ENCODE measurements around the gene DNM2.
A peak's percentile ranks its signal among the peaks of the same experiment; 100 is the strongest.
"Not testable (repeated sequence)": the region's sequence is repeated elsewhere in the genome, so short reads cannot be mapped to it uniquely, and the experiment has no call there.

Gene DNM2

GRCh38 chr19:10717356-10718204 is at the start of gene DNM2:
Gene DNM2 (plus strand): TSS chr19:10718079. CDS start chr19:10718243, 164 bp downstream.
- Histone ChIP-seq H3K27ac (ENCODE audit: low read depth, low read length) (peak within 1 kb of the TSS; percentile 78), H3K4me1 (ENCODE audit: control insufficient read depth, insufficient read depth, low read length) (peaks cover 13% of the 10 kb centered on the region), H3K27me3 (ENCODE audit: control insufficient read depth, insufficient read depth, low read length) (no peaks in the 10 kb centered on the region), H3K36me3 (ENCODE audit: control insufficient read depth, insufficient read depth, low read length) (no peaks in the 10 kb centered on the region), H3K9ac (ENCODE audit: low read length) (peak within 1 kb of the TSS; percentile 39), H3K4me3 (ENCODE audit: low read length) (peak within 1 kb of the TSS; percentile 91)

GRCh38 chr19:10669246-10669645 is 48.6 kb upstream of the DNM2 start:
- Histone ChIP-seq H3K36me3 (ENCODE audit: control insufficient read depth, insufficient read depth, low read length) (peaks cover 9% of the 10 kb centered on the region), H3K4me1 (ENCODE audit: control insufficient read depth, insufficient read depth, low read length) (no peaks in the 10 kb centered on the region), H3K9ac (ENCODE audit: low read length) (no peak overlapping the region), H3K27ac (ENCODE audit: low read depth, low read length) (no peak overlapping the region), H3K27me3 (ENCODE audit: control insufficient read depth, insufficient read depth, low read length) (no peaks in the 10 kb centered on the region), H3K4me3 (ENCODE audit: low read length) (no peak overlapping the region)

- Histone ChIP-seq H3K4me1 (ENCODE audit: control insufficient read depth, insufficient read depth, low read length) (no peaks in the 10 kb centered on the region), H3K27me3 (ENCODE audit: control insufficient read depth, insufficient read depth, low read length) (no peaks in the 10 kb centered on the region), H3K36me3 (ENCODE audit: control insufficient read depth, insufficient read depth, low read length) (peaks cover 9% of the 10 kb centered on the region)
Observed at GRCh38 chr19:10670182-10670581, 47.7 kb upstream of the DNM2 start.

GRCh38 chr19:10670876-10671804 is 46.7 kb upstream of the DNM2 start:
- Histone ChIP-seq H3K4me1 (ENCODE audit: control insufficient read depth, insufficient read depth, low read length) (no peaks in the 10 kb centered on the region), H3K4me3 (ENCODE audit: low read length) (no peak overlapping the region), H3K27ac (ENCODE audit: low read depth, low read length) (no peak overlapping the region), H3K36me3 (ENCODE audit: control insufficient read depth, insufficient read depth, low read length) (peaks cover 15% of the 10 kb centered on the region), H3K27me3 (ENCODE audit: control insufficient read depth, insufficient read depth, low read length) (no peaks in the 10 kb centered on the region), H3K9ac (ENCODE audit: low read length) (no peak overlapping the region)

More at GRCh38 chr19:10670182-10670581, 47.7 kb upstream of the DNM2 start:
- Histone ChIP-seq H3K27ac (ENCODE audit: low read depth, low read length) (no peak overlapping the region), H3K4me3 (ENCODE audit: low read length) (no peak overlapping the region), H3K9ac (ENCODE audit: low read length) (no peak overlapping the region)

GRCh38 chr19:10671922-10672321 is 46.0 kb upstream of the DNM2 start:
- H3K27ac ChIP-seq (ENCODE audit: low read depth, low read length); H3K4me3 ChIP-seq (ENCODE audit: low read length); H3K4me1 ChIP-seq (ENCODE audit: control insufficient read depth, insufficient read depth, low read length); H3K9ac ChIP-seq (ENCODE audit: low read length); H3K27me3 ChIP-seq (ENCODE audit: control insufficient read depth, insufficient read depth, low read length): not testable (repeated sequence)
- H3K36me3 ChIP-seq (ENCODE audit: control insufficient read depth, insufficient read depth, low read length) = peaks cover 15% of the 10 kb centered on the region

- H3K27me3 ChIP-seq (ENCODE audit: control insufficient read depth, insufficient read depth, low read length); H3K9ac ChIP-seq (ENCODE audit: low read length); H3K27ac ChIP-seq (ENCODE audit: low read depth, low read length); H3K4me1 ChIP-seq (ENCODE audit: control insufficient read depth, insufficient read depth, low read length); H3K4me3 ChIP-seq (ENCODE audit: low read length): not testable (repeated sequence)
- H3K36me3 ChIP-seq (ENCODE audit: control insufficient read depth, insufficient read depth, low read length) = peaks cover 42% of the 10 kb centered on the region
Observed at GRCh38 chr19:10675214-10675613, 42.7 kb upstream of the DNM2 start.

GRCh38 chr19:10677751-10678150 is 40.1 kb upstream of the DNM2 start:
- no peak overlapping the region for H3K4me3 ChIP-seq (ENCODE audit: low read length)
- no peaks in the 10 kb centered on the region for H3K4me1 ChIP-seq (ENCODE audit: control insufficient read depth, insufficient read depth, low read length)
- no peak overlapping the region for H3K9ac ChIP-seq (ENCODE audit: low read length)
- no peaks in the 10 kb centered on the region for H3K27me3 ChIP-seq (ENCODE audit: control insufficient read depth, insufficient read depth, low read length)
- H3K36me3 ChIP-seq (ENCODE audit: control insufficient read depth, insufficient read depth, low read length) = peaks cover 61% of the 10 kb centered on the region
- no peak overlapping the region for H3K27ac ChIP-seq (ENCODE audit: low read depth, low read length)

- Histone ChIP-seq H3K36me3 (ENCODE audit: control insufficient read depth, insufficient read depth, low read length) (peaks cover 69% of the 10 kb centered on the region), H3K4me1 (ENCODE audit: control insufficient read depth, insufficient read depth, low read length) (no peaks in the 10 kb centered on the region), H3K4me3 (ENCODE audit: low read length) (no peak overlapping the region), H3K27me3 (ENCODE audit: control insufficient read depth, insufficient read depth, low read length) (no peaks in the 10 kb centered on the region), H3K9ac (ENCODE audit: low read length) (no peak overlapping the region), H3K27ac (ENCODE audit: low read depth, low read length) (no peak overlapping the region)
Observed at GRCh38 chr19:10678813-10679212, 39.1 kb upstream of the DNM2 start.

- Histone ChIP-seq H3K27ac (ENCODE audit: low read depth, low read length) (no peak overlapping the region), H3K4me1 (ENCODE audit: control insufficient read depth, insufficient read depth, low read length) (no peaks in the 10 kb centered on the region), H3K27me3 (ENCODE audit: control insufficient read depth, insufficient read depth, low read length) (no peaks in the 10 kb centered on the region), H3K4me3 (ENCODE audit: low read length) (no peak overlapping the region), H3K36me3 (ENCODE audit: control insufficient read depth, insufficient read depth, low read length) (peaks cover 72% of the 10 kb centered on the region), H3K9ac (ENCODE audit: low read length) (no peak overlapping the region)
Observed at GRCh38 chr19:10679743-10680142, 38.1 kb upstream of the DNM2 start.

- Histone ChIP-seq H3K27ac (ENCODE audit: low read depth, low read length) (no peak overlapping the region), H3K36me3 (ENCODE audit: control insufficient read depth, insufficient read depth, low read length) (peaks cover 74% of the 10 kb centered on the region), H3K4me3 (ENCODE audit: low read length) (no peak overlapping the region), H3K9ac (ENCODE audit: low read length) (no peak overlapping the region), H3K4me1 (ENCODE audit: control insufficient read depth, insufficient read depth, low read length) (no peaks in the 10 kb centered on the region), H3K27me3 (ENCODE audit: control insufficient read depth, insufficient read depth, low read length) (no peaks in the 10 kb centered on the region)
Observed at GRCh38 chr19:10680545-10681135, 37.2 kb upstream of the DNM2 start.

- no peak overlapping the region for H3K9ac ChIP-seq (ENCODE audit: low read length)
- no peaks in the 10 kb centered on the region for H3K4me1 ChIP-seq (ENCODE audit: control insufficient read depth, insufficient read depth, low read length)
- no peak overlapping the region for H3K27ac ChIP-seq (ENCODE audit: low read depth, low read length)
- no peaks in the 10 kb centered on the region for H3K27me3 ChIP-seq (ENCODE audit: control insufficient read depth, insufficient read depth, low read length)
- H3K4me3 ChIP-seq (ENCODE audit: low read length) = no peak overlapping the region
- H3K36me3 ChIP-seq (ENCODE audit: control insufficient read depth, insufficient read depth, low read length) = peaks cover 80% of the 10 kb centered on the region
Observed at GRCh38 chr19:10681658-10682057, 36.2 kb upstream of the DNM2 start.

- H3K36me3 ChIP-seq (ENCODE audit: control insufficient read depth, insufficient read depth, low read length) = peaks cover 78% of the 10 kb centered on the region
- H3K9ac ChIP-seq (ENCODE audit: low read length) = no peak overlapping the region
- H3K27me3 ChIP-seq (ENCODE audit: control insufficient read depth, insufficient read depth, low read length) = no peaks in the 10 kb centered on the region
- H3K27ac ChIP-seq (ENCODE audit: low read depth, low read length) = no peak overlapping the region
- H3K4me1 ChIP-seq (ENCODE audit: control insufficient read depth, insufficient read depth, low read length) = no peaks in the 10 kb centered on the region
- H3K4me3 ChIP-seq (ENCODE audit: low read length) = no peak overlapping the region
Observed at GRCh38 chr19:10682397-10683063, 35.3 kb upstream of the DNM2 start.
